GM21723 (cell line): ENCODE measurements around the gene SULT2B1.
"Not testable (repeated sequence)": the region's sequence is repeated elsewhere in the genome, so short reads cannot be mapped to it uniquely, and the experiment has no call there.

Experiments
- ATAC-seq: cut with Tn5 transposase; IDR thresholded peaks from one replicate; pipeline ENCODE4 v1.9.1; 2021; ENCODE audit warnings: mild to moderate bottlenecking, moderate library complexity; ENCODE audit not compliant: unreplicated experiment

The SULT2B1 gene

GRCh38 chr19:48556825-48557224 lies 4.9 kb downstream of the SULT2B1 start:
- no peak for ATAC-seq

DNA sequence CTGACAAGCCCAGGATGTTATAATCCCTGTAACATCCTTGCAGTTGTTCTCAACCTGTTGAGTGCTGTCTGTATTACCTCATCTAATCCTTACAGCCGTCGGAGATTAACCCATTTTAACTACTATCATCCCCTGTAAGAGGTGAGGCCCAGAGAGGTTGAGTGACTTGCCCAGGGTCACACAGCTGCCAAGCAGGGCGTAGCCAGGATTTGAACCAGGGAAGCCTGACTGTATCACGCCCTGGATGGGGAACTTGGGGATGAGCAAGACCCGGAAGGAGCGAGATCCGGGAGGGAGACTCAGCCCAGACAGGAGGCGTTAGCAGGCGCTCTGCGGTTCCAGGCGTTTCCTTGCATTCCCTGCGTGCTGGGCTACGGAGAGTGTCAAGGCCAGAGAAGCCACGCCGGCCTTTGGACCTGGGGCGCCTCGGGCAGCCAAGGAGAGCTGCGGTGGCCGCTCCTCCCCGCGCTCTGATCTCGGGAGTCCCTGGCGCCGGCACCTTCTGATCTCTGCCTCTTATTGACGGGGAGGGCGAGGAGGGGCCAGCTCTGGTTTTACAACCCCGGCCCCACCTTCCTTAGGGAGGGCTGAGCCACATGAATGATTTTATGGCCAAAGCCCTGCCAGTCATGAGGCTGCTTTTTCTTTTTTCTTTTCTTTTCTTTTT lies 6.2 kb downstream of the SULT2B1 start:
- no peak for ATAC-seq

GRCh38 chr19:48560095-48560530 lies 8.1 kb downstream of the SULT2B1 start:
- no peak for ATAC-seq

DNA sequence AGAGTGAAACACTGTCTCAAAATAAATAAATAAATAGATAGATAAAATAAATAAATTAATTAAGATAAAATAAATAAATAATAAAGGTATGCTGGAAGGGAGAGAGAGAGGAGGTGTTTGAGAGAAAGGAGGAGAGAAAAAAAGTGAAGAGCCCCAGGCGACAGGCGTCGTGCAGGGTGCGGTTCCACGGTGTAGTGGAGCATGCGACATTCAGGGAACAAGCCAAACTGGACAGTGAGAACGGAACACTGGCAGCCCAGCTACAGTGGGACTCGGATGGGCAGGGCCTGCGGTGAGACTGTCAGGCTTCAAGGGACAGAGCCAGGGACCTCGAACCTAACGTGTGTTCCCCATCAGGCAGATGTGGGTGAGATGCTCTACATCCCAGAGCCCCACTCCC lies 9.4 kb downstream of the SULT2B1 start:
- ATAC-seq, result no peak

DNA sequence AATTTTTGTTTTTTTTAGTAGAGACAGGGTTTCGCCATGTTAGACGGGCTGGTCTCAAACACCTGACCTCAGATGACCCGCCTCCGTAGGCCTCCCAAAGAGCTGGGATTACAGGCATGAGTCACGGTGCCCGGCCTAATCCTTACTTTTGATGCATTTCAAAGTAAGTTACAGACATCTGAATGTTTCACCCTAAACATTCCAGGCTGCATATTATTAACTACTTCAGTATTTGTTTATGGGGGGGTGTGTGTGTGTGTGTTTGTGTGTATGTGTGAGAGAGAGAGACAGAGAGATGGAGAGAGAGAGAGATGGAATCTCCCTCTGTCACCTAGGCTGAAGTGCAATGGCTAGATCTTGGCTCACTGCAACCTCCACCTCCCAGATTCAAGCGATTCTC lies 13.1 kb downstream of the SULT2B1 start:
- no peak for ATAC-seq

DNA sequence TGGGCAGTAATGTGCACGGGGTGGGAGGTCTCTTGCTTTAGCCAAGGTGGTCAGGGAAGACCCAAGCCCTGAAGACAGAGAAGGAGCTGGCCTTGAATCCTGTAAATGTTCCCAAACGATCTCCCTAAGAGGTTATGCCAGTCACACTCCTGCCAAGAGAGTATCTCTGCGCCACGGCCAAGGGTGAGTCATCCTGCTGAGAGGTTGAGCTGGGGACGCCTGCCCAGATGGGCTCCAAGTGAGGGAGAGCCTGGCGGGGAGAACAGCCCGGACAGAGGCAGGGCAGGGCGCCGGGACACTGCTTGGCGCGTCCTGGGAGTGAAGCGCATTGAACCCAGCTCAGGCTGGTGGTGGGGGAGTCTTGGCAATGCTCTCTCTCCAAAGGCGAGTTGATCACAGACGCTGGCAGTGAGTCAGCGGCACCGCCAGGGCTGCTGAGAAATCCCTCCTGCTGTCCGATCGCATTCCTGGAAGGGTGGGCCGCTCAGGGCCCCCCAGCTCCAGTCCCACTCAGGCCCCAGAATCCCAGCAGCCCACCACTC lies 16.4 kb downstream of the SULT2B1 start:
- no peak for ATAC-seq

DNA sequence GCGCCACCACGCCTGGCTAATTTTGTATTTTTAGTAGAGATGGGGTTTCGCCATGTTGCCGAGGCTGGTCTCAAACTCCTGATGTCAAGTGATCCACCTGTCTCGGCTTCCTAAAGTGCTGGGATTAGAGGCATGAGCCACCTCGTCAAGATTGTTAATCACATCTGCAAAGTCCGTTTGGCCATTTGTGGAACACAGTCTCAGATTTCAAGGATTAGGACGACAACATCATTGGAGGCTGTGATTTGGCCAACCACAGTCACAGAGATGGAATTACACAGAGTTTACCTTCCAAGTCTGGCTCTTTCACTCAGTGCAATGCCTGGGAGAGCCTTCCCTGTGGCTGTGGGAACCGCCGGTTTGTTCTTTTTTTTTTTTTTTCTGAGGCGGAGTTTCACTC lies 17.8 kb downstream of the SULT2B1 start:
- ATAC-seq, result no peak

DNA sequence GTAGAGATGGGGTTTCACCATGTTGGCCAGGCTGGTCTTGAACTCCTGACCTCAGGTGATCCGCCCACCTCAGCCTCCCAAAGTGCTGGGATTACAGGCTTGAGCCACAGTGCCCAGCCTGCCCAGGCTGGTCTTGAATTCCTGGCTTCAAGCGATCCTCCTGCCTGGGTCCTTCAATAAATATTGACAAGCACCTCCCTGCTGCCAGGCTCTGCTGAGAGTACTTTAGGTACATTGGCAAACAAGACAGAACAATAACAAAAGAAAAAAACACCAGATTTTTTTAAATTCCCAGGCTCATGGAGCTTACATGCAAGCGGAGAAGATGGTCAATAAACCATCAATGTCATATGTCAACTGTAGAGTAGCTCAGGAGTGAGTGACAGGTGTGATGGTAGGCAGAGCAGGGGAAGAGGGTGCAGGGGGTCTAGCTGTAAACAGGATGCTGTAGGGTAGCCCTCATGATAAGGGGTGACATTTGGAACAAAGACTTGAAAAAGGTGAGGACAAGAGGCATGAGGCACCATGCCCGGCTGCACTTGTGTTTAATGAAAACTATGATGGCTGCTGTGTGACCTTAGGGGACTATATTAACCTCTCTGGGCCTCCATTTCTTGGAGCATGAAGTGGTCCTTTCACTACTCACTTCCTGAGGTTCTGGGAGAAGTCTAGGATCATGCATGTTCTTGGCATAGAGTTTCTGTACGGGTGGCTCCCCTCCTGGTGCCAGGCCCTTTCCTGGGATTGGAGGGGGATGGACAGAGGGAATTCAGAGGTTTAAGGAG lies 19.6 kb downstream of the SULT2B1 start:
- no peak for ATAC-seq

- no peak for ATAC-seq
Observed at GRCh38 chr19:48573163-48573505, 21.2 kb downstream of the SULT2B1 start.

GRCh38 chr19:48575931-48576622 lies 24.1 kb downstream of the SULT2B1 start:
- no peak for ATAC-seq

DNA sequence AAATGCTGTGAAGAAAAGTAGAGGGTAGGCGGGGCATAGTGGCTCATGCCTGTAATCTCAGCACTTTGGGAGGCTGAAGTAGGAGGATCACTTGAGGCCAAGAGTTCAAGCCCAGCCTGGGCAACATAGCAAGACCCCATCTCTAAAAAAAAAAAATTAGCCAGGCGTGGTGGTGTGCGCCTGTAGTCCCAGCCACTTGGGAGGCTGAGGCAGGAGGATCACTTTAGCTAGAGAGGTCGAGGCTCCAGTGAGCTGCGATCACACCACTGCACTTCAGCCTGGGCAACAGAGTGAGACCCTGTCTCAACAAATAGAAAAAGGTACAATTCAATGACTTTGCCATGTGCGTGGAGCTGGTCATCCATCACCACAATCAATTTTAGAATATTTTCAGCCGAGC lies 25.9 kb downstream of the SULT2B1 start:
- ATAC-seq, result not testable (repeated sequence)

DNA sequence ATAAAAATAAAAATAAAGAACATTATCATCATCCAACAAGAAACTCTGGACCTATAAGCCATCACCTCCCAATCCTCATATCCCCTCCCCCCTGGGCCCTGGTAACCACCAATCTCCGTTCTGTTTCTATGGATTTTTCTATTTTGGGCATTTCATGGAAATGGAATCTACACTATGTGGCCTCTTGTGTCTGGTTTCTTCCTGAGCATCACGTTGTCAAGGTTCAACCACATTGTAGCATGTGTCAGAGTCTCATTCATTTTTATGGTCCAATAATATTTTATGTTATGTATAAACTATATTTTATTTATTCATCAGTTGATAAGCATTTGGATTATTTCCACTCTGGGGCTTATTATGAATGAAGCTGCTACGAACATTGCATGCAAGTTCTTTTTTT lies 26.9 kb downstream of the SULT2B1 start:
- ATAC-seq, result no peak

- no peak for ATAC-seq
Observed at GRCh38 chr19:48582168-48582567, 30.2 kb downstream of the SULT2B1 start.

DNA sequence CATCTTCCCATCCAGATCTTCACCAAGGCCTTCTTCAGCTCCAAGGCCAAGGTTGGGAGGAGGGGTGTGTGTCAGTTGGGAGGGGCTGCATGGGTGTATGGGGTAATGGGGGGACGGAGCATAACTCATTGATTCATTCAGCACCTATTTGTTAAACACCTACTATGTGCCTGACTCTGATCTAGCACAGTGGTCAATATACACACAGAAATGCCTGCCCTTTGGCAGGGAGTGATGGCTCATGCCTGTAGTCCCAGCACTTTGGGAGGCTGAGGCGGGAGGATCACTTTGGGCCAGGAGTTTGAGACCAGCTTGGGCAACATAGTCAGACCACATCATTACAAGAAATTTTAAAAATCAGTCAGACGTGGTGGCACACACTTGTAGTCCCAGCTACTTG lies 35.4 kb downstream of the SULT2B1 start:
- no peak for ATAC-seq

GRCh38 chr19:48588670-48589401 lies 36.9 kb downstream of the SULT2B1 start:
- no peak for ATAC-seq

- no peak for ATAC-seq
Observed at GRCh38 chr19:48591021-48591420, 39.0 kb downstream of the SULT2B1 start.

GRCh38 chr19:48595171-48595570 lies 43.2 kb downstream of the SULT2B1 start:
- no peak for ATAC-seq

GRCh38 chr19:48595833-48596232 lies 43.9 kb downstream of the SULT2B1 start:
- no peak for ATAC-seq

GRCh38 chr19:48596237-48596636 lies 44.3 kb downstream of the SULT2B1 start:
- no peak for ATAC-seq

DNA sequence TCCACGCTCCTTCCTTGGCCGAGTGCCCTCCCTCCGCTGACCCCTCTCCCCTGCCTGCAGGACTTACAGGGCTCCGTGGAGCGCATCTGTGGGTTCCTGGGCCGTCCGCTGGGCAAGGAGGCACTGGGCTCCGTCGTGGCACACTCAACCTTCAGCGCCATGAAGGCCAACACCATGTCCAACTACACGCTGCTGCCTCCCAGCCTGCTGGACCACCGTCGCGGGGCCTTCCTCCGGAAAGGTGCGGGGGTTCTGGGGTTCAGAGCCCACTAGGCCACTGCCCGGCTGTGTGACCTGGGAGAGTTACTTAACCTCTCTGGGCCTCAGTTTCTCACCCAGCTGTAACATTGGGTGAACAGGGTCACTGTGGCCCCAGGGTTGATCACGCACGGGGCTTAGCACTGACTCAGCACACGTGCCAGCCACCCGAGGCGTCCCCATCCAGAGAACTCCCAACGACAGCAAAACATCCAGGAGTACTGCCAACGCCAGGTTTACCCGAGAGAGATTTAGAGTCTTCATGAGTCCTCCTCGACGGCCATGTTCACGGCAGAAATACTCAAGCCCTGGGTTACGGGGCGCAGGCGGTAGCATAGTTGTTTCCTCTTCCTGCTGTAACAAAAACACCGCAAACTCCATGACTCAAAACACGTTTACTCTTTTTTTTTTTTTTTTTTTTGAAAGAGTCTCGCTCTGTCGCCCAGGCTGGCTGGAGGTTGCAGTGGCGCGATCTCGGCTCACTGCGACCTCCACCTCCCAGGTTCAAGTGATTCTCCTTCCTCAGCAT lies 44.9 kb downstream of the SULT2B1 start:
- ATAC-seq, result no peak
